Measurements from ENCODE around the gene CLEC1B.

- no peak for TF ChIP-seq CTCF (IDR thresholded peaks at IDR 0.05)
- TF ChIP-seq POLR2A (IDR thresholded peaks at IDR 0.05): no peak
- no peak for TF ChIP-seq EP300 (IDR thresholded peaks at IDR 0.05)
These were observed 21.0 kb downstream of the CLEC1B start for GRCh38 chr12:9977916-9978315.

Data from tibial nerve (tissue), 4 donors.